Esophagus muscularis mucosa (tissue), 4 donors: ENCODE measurements around the gene RAB42.

ENCODE experiments used
- CTCF ChIP-seq, 3 experiments: fragments of 200-600 bp in 2 of 3; fragments of 450-650 bp in 1 of 3; sonication (generic) in 2 of 3; IDR thresholded peaks; one replicate each; pipeline ENCODE4 v1.5.1; 2017 to 2019; ENCODE audit warnings: antibody characterized with exemption in 3 of 3, mild to moderate bottlenecking in 2 of 3, moderate library complexity in 1 of 3
- EP300 ChIP-seq: sonication (generic); formaldehyde crosslinking; IDR thresholded peaks from one replicate; pipeline ENCODE4 v1.6.1; 2017; ENCODE audit warnings: antibody characterized with exemption
- POLR2A ChIP-seq: fragments of 450-650 bp; IDR thresholded peaks from one replicate; pipeline ENCODE4 v1.6.1; 2017; ENCODE audit warnings: antibody characterized with exemption, moderate library complexity, mild to moderate bottlenecking, low read depth

- no peak for TF ChIP-seq POLR2A
- TF ChIP-seq CTCF (IDR thresholded peaks at IDR 0.05): no peak
- no peak for TF ChIP-seq EP300
Measured at GRCh38 chr1:28632560-28632959, 40.5 kb downstream of the RAB42 start.
